Measurements from ENCODE around the gene KLHL13. TPM values are rescaled to one million over a fixed set of nuclear protein-coding genes. Genes with fewer than 3 reads are reported as not detected.
A peak's percentile ranks its signal among the peaks of the same experiment; 100 is the strongest.

Gene KLHL13
- total RNA-seq, 2 donors from 2014 or later, result 3.7 to 12.4 TPM

DNA sequence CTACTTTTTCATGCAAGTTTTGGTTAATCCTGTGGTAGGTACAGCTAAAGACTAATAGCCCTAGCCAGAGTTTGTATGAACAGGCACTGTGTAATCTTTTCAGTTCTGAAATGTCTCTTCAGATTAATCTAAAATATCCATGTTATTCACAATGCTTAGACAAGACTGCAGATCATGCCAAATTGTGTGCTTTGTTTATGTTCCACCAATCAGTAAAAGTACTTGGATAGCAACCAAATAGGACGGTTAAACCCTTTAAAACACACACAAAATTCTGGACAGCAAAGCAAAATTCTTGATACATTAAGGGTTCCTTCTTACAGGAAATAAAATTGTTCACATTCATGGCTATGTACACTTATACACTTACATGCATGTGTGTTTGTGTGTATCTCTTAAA lies 139.1 kb downstream of the KLHL13 start:
- no peak overlapping the region for H3K4me3 ChIP-seq (ENCODE audit: low read length)
- H3K4me1 ChIP-seq (ENCODE audit: control insufficient read depth, insufficient read depth, low read length), result no peaks in the 10 kb centered on the region
- H3K9ac ChIP-seq (ENCODE audit: extremely low read depth, low read length, poor library complexity, severe bottlenecking), result no peak overlapping the region
- DNase-seq, result no peak
- no peaks in the 10 kb centered on the region for H3K9me3 ChIP-seq (ENCODE audit: control insufficient read depth, low read length)
- no peaks in the 10 kb centered on the region for H3K36me3 ChIP-seq (ENCODE audit: control insufficient read depth, insufficient read depth, low read length)
- H3K27me3 ChIP-seq (ENCODE audit: control insufficient read depth, insufficient read depth, low read length, poor library complexity, severe bottlenecking), result no peaks in the 10 kb centered on the region
- H3K27ac ChIP-seq (ENCODE audit: low read depth, low read length), result no peak overlapping the region
- no peaks in the 10 kb centered on the region for H3K27me3 Mint-ChIP-seq (ENCODE audit: insufficient read depth)
- no peak overlapping the region for H3K27ac Mint-ChIP-seq
- TF ChIP-seq, protein P1, sequence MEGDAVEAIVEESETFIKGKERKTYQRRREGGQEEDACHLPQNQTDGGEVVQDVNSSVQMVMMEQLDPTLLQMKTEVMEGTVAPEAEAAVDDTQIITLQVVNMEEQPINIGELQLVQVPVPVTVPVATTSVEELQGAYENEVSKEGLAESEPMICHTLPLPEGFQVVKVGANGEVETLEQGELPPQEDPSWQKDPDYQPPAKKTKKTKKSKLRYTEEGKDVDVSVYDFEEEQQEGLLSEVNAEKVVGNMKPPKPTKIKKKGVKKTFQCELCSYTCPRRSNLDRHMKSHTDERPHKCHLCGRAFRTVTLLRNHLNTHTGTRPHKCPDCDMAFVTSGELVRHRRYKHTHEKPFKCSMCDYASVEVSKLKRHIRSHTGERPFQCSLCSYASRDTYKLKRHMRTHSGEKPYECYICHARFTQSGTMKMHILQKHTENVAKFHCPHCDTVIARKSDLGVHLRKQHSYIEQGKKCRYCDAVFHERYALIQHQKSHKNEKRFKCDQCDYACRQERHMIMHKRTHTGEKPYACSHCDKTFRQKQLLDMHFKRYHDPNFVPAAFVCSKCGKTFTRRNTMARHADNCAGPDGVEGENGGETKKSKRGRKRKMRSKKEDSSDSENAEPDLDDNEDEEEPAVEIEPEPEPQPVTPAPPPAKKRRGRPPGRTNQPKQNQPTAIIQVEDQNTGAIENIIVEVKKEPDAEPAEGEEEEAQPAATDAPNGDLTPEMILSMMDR (conservative IDR thresholded peaks at IDR 0.05), result no peak
- 82% methylated on average over 1 of the region's 1 CpG; no CpG with 5 or more reads in 1 of the 2 experiments for WGBS, 2 experiments (ENCODE audit: insufficient coverage in 1 of 2, insufficient read length in 1 of 2)
- H3K36me3 Mint-ChIP-seq (ENCODE audit: low read depth), result no peaks in the 10 kb centered on the region
- no peaks in the 10 kb centered on the region for H3K4me1 Mint-ChIP-seq
- peaks cover 20% of the 10 kb centered on the region for H3K9me3 Mint-ChIP-seq
- H3K4me3 Mint-ChIP-seq, result no peak overlapping the region

- peak overlapping the region; percentile 24 for H3K27ac ChIP-seq (ENCODE audit: low read depth, low read length)
- no peaks in the 10 kb centered on the region for H3K4me1 ChIP-seq (ENCODE audit: control insufficient read depth, insufficient read depth, low read length)
- no peaks in the 10 kb centered on the region for H3K36me3 Mint-ChIP-seq (ENCODE audit: low read depth)
- H3K27ac Mint-ChIP-seq, result no peak overlapping the region
- DNase-seq, result no peak
- H3K4me1 Mint-ChIP-seq, result no peaks in the 10 kb centered on the region
- TF ChIP-seq, protein P1 (conservative IDR thresholded peaks at IDR 0.05), result no peak
- no peak overlapping the region for H3K9ac ChIP-seq (ENCODE audit: extremely low read depth, low read length, poor library complexity, severe bottlenecking)
- H3K4me3 ChIP-seq (ENCODE audit: low read length), result no peak overlapping the region
- no peaks in the 10 kb centered on the region for H3K27me3 ChIP-seq (ENCODE audit: control insufficient read depth, insufficient read depth, low read length, poor library complexity, severe bottlenecking)
- H3K36me3 ChIP-seq (ENCODE audit: control insufficient read depth, insufficient read depth, low read length), result no peaks in the 10 kb centered on the region
- H3K27me3 Mint-ChIP-seq (ENCODE audit: insufficient read depth), result no peaks in the 10 kb centered on the region
- no peaks in the 10 kb centered on the region for H3K9me3 ChIP-seq (ENCODE audit: control insufficient read depth, low read length)
- peaks cover 19% of the 10 kb centered on the region for H3K9me3 Mint-ChIP-seq
- WGBS, 2 experiments (ENCODE audit: insufficient coverage in 1 of 2, insufficient read length in 1 of 2), result 60% methylated on average over 4 of the region's 4 CpGs; no CpG with 5 or more reads in 1 of the 2 experiments
- no peak overlapping the region for H3K4me3 Mint-ChIP-seq
These were observed 143.4 kb downstream of the KLHL13 start for GRCh38 chrX:117973110-117973807.

GRCh38 chrX:117972711-117973109 lies 143.9 kb downstream of the KLHL13 start:
- Mint-ChIP-seq H3K9me3 (peaks cover 16% of the 10 kb centered on the region), H3K27ac (no peak overlapping the region), H3K36me3 (ENCODE audit: low read depth) (no peaks in the 10 kb centered on the region), H3K4me1 (no peaks in the 10 kb centered on the region), H3K27me3 (ENCODE audit: insufficient read depth) (no peaks in the 10 kb centered on the region), H3K4me3 (no peak overlapping the region)
- H3K4me1 ChIP-seq (ENCODE audit: control insufficient read depth, insufficient read depth, low read length), result no peaks in the 10 kb centered on the region
- H3K36me3 ChIP-seq (ENCODE audit: control insufficient read depth, insufficient read depth, low read length), result no peaks in the 10 kb centered on the region
- TF ChIP-seq, protein P1 (conservative IDR thresholded peaks at IDR 0.05), result no peak
- H3K27ac ChIP-seq (ENCODE audit: low read depth, low read length), result no peak overlapping the region
- H3K9me3 ChIP-seq (ENCODE audit: control insufficient read depth, low read length), result no peaks in the 10 kb centered on the region
- no peaks in the 10 kb centered on the region for H3K27me3 ChIP-seq (ENCODE audit: control insufficient read depth, insufficient read depth, low read length, poor library complexity, severe bottlenecking)
- H3K9ac ChIP-seq (ENCODE audit: extremely low read depth, low read length, poor library complexity, severe bottlenecking), result no peak overlapping the region
- peak; percentile 39 for DNase-seq
- H3K4me3 ChIP-seq (ENCODE audit: low read length), result no peak overlapping the region
- WGBS, 2 experiments (ENCODE audit: insufficient coverage in 1 of 2, insufficient read length in 1 of 2), result 25% methylated on average over 7 of the region's 7 CpGs; no CpG with 5 or more reads in 1 of the 2 experiments
